DOHH2 (cell line): Measurements from ENCODE around the gene ERP27.

Experiments
- EZH2phosphoT487 ChIP-seq: fragments of 200-600 bp; sonication (generic); IDR thresholded peaks from 2 replicates; pipeline ENCODE4 v1.6.1; 2017; ENCODE audit warnings: borderline replicate concordance, mild to moderate bottlenecking, antibody characterized with exemption, low read length, moderate library complexity, mixed read lengths
- TF ChIP-seq, protein P1 (sequence below): fragments of 200-600 bp; sonication (generic); IDR thresholded peaks from one replicate; pipeline ENCODE4 v1.5.1; 2014; ENCODE audit warnings: antibody characterized with exemption, mild to moderate bottlenecking, low read depth, low read length; ENCODE audit not compliant: poor library complexity, severe bottlenecking

- TF ChIP-seq, protein P1, sequence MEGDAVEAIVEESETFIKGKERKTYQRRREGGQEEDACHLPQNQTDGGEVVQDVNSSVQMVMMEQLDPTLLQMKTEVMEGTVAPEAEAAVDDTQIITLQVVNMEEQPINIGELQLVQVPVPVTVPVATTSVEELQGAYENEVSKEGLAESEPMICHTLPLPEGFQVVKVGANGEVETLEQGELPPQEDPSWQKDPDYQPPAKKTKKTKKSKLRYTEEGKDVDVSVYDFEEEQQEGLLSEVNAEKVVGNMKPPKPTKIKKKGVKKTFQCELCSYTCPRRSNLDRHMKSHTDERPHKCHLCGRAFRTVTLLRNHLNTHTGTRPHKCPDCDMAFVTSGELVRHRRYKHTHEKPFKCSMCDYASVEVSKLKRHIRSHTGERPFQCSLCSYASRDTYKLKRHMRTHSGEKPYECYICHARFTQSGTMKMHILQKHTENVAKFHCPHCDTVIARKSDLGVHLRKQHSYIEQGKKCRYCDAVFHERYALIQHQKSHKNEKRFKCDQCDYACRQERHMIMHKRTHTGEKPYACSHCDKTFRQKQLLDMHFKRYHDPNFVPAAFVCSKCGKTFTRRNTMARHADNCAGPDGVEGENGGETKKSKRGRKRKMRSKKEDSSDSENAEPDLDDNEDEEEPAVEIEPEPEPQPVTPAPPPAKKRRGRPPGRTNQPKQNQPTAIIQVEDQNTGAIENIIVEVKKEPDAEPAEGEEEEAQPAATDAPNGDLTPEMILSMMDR = no peak
- TF ChIP-seq EZH2phosphoT487 = no peak
Observed at GRCh38 chr12:14924541-14924940, 13.8 kb downstream of the ERP27 start.
